WERI-Rb-1 (cell line): ENCODE measurements around the gene RASGRF2.

Experiments used
- DNase-seq: peaks from one replicate; pipeline ENCODE4 v3.0.0-alpha.2; 2020
- H3K27ac ChIP-seq: fragments of 250-450 bp; sonication (Bioruptor Pico); 2 replicates; pipeline ENCODE4 v1.5.1; 2020; ENCODE audit warnings: mild to moderate bottlenecking, moderate library complexity
- H3K27me3 ChIP-seq: fragments of 250-450 bp; sonication (Bioruptor Pico); 2 replicates; pipeline ENCODE4 v1.5.1; 2021; ENCODE audit warnings: mild to moderate bottlenecking, low read depth, moderate library complexity; ENCODE audit not compliant: insufficient read depth, severe bottlenecking
- H3K36me3 ChIP-seq: fragments of 250-450 bp; sonication (Bioruptor Pico); 2 replicates; pipeline ENCODE4 v1.5.1; 2020; ENCODE audit warnings: mild to moderate bottlenecking, moderate library complexity
- H3K4me3 ChIP-seq: 2 replicates; pipeline ENCODE4 v1.5.1; 2011; ENCODE audit warnings: low read depth, mild to moderate bottlenecking, control low read depth, low read length
- H3K9me3 ChIP-seq: fragments of 250-450 bp; sonication (Bioruptor Pico); 2 replicates; pipeline ENCODE4 v1.5.1; 2021; ENCODE audit warnings: mild to moderate bottlenecking, moderate library complexity; ENCODE audit not compliant: severe bottlenecking
- TF ChIP-seq, protein P1 (sequence below): IDR thresholded peaks from 2 replicates; pipeline ENCODE4 v1.5.1; 2011; ENCODE audit warnings: low read depth, mild to moderate bottlenecking, control low read depth, inconsistent platforms, low read length

RASGRF2 gene

GRCh38 chr5:81147011-81147885, 187.1 kb downstream of the RASGRF2 start:
- H3K4me3 ChIP-seq = peak overlapping the region; percentile 11
- TF ChIP-seq, protein P1, sequence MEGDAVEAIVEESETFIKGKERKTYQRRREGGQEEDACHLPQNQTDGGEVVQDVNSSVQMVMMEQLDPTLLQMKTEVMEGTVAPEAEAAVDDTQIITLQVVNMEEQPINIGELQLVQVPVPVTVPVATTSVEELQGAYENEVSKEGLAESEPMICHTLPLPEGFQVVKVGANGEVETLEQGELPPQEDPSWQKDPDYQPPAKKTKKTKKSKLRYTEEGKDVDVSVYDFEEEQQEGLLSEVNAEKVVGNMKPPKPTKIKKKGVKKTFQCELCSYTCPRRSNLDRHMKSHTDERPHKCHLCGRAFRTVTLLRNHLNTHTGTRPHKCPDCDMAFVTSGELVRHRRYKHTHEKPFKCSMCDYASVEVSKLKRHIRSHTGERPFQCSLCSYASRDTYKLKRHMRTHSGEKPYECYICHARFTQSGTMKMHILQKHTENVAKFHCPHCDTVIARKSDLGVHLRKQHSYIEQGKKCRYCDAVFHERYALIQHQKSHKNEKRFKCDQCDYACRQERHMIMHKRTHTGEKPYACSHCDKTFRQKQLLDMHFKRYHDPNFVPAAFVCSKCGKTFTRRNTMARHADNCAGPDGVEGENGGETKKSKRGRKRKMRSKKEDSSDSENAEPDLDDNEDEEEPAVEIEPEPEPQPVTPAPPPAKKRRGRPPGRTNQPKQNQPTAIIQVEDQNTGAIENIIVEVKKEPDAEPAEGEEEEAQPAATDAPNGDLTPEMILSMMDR = no peak
- no peak for DNase-seq
- H3K27me3 ChIP-seq = no peaks in the 10 kb centered on the region
- H3K27ac ChIP-seq = peak overlapping the region; percentile 83
- no peaks in the 10 kb centered on the region for H3K9me3 ChIP-seq
- H3K36me3 ChIP-seq = no peaks in the 10 kb centered on the region

GRCh38 chr5:81147886-81148571, 187.9 kb downstream of the RASGRF2 start:
- TF ChIP-seq, protein P1 = no peak
- H3K27me3 ChIP-seq = no peaks in the 10 kb centered on the region
- peak overlapping the region; percentile 83 for H3K27ac ChIP-seq
- H3K36me3 ChIP-seq = no peaks in the 10 kb centered on the region; the same call in 1 of the 2 replicates
- peak; percentile 47 for DNase-seq
- H3K4me3 ChIP-seq = peak overlapping the region; percentile 11
- H3K9me3 ChIP-seq = no peaks in the 10 kb centered on the region

DNA sequence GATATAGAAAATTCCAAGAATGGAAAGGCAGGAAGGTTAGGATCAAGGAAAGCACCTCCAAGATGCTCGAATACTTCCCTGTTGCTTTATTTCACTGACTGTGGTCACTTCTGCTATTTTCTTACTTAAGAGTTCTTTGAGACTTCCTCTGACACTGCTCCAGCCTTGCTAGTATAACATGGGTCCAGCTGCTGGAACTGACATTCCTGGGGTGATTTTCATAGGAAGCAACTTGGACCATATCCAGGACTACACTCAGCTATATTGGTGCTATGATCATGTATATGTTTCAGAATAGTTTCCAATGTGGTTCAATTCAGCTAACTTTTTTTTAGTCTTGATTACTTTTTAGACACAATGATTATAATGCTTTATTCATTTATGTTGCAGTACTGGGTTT, 191.4 kb downstream of the RASGRF2 start:
- H3K4me3 ChIP-seq = no peak overlapping the region
- peaks cover 2% of the 10 kb centered on the region; the same call in 1 of the 2 replicates for H3K36me3 ChIP-seq
- no peak overlapping the region for H3K27ac ChIP-seq
- TF ChIP-seq, protein P1 = no peak
- no peaks in the 10 kb centered on the region for H3K27me3 ChIP-seq
- no peaks in the 10 kb centered on the region for H3K9me3 ChIP-seq
- DNase-seq = no peak

GRCh38 chr5:81154725-81155124, 194.6 kb downstream of the RASGRF2 start:
- H3K36me3 ChIP-seq = peaks cover 2% of the 10 kb centered on the region; the same call in 1 of the 2 replicates
- no peak overlapping the region for H3K27ac ChIP-seq
- TF ChIP-seq, protein P1 = no peak
- no peak for DNase-seq
- no peaks in the 10 kb centered on the region for H3K27me3 ChIP-seq
- H3K9me3 ChIP-seq = no peaks in the 10 kb centered on the region
- no peak overlapping the region for H3K4me3 ChIP-seq

DNA sequence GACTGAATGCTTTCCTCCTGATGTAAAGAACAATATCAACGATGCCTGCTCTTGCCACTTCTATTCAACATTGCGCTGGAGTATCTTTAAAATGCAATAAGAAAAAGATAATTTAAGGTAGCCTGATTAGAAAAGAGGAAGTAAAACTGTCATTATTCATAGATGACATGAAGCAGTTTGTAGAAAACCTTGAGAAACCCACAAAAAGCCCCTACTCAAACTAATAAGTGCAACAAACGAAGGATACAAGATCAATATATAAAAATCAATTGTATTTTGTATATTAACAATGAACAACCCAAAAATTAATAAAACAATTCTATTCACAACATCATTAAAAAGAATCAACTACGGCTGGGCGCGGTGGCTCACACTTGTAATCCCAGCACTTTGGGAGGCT, 196.6 kb downstream of the RASGRF2 start:
- H3K27me3 ChIP-seq = no peaks in the 10 kb centered on the region
- no peak overlapping the region for H3K4me3 ChIP-seq
- no peak for DNase-seq
- H3K36me3 ChIP-seq = peaks cover 2% of the 10 kb centered on the region; the same call in 1 of the 2 replicates
- H3K9me3 ChIP-seq = no peaks in the 10 kb centered on the region
- TF ChIP-seq, protein P1 = no peak
- H3K27ac ChIP-seq = no peak overlapping the region
